ENCODE results near the gene CES1. TPM values are rescaled to one million over a fixed set of nuclear protein-coding genes. Genes with fewer than 3 reads are reported as not detected.
"Not testable (repeated sequence)": the region's sequence is repeated elsewhere in the genome, so short reads cannot be mapped to it uniquely, and the experiment has no call there.

CES1 gene
- total and polyA plus RNA-seq, 2 donors: 2.1 to 16.6 TPM

DNA sequence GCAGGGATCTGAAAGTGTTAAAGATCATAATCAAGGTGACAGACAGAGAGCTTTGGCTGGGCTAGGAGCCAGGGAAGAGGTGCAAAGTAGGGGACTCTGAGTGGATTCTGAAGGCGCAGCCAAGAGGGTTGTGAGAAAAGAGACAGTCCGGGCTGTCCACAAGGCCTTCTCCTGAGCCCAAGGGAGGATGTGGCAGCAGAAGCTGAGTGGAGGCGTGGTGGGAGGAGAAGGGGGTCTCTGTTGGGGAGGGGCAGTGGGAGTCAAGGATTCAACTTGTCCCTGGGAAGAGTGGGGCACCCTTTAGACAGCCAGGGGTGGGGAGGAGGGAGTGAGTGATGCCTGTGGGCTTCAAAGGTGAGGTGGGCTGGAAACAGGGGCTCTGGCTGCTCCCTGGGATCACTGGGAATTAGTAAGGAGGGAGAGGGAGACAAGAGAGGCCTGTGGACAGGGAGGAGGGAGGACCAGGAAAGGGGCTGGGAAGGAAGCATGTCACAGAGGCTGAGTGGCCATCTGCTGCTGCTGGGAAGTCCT, 10.6 kb downstream of the CES1 start:
- Histone ChIP-seq H3K4me1 (ENCODE audit: control insufficient read depth in 2 of 2, insufficient read depth in 2 of 2, low read length in 2 of 2) (no peaks in the 10 kb centered on the region), H3K36me3 (ENCODE audit: control insufficient read depth in 2 of 2, insufficient read depth in 2 of 2, low read length in 1 of 2) (no peaks in the 10 kb centered on the region), H3K9me3 (ENCODE audit: control insufficient read depth in 2 of 2, insufficient read depth in 1 of 2, low read length in 1 of 2) (no peaks in the 10 kb centered on the region), H3K27me3 (ENCODE audit: control insufficient read depth in 2 of 2, insufficient read depth in 1 of 2, low read length in 1 of 2) (no peaks in the 10 kb centered on the region), H3K27ac (ENCODE audit: low read depth in 1 of 2, low read length in 1 of 2) (no peak overlapping the region), H3K4me3 (ENCODE audit: low read length in 2 of 2) (no peak overlapping the region)
- WGBS: 85% methylated on average over 3 of the region's 3 CpGs
- no peak for DNase-seq (ENCODE audit: low read depth in 6 of 9, low spot score in 9 of 9)

DNA sequence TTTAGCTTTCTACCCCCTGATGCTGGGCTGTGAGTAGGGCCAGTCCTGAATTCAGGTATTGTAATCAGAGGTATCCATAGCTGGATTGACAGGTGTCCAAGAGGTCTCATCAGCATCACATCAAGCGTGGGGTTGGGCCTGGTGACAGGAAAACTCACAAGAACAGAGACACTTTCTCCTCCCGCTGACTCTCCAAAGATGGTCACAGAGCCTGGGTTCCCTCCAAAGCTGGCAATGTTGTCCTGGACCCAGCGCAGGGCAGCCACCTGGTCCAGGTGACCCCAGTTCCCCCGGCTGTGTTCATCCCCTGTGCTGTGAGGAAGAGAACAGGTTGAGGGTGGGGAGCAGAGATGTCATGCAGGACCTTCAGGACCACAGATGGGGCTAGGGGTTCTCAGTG, 11.7 kb downstream of the CES1 start:
- no peaks in the 10 kb centered on the region for H3K4me1 ChIP-seq (ENCODE audit: control insufficient read depth in 2 of 2, insufficient read depth in 2 of 2, low read length in 2 of 2)
- H3K4me3 ChIP-seq (ENCODE audit: low read length in 2 of 2): no peak overlapping the region
- H3K9me3 ChIP-seq (ENCODE audit: control insufficient read depth in 2 of 2, insufficient read depth in 1 of 2, low read length in 1 of 2): no peaks in the 10 kb centered on the region
- WGBS: 84% methylated on average over 4 of the region's 4 CpGs
- H3K27me3 ChIP-seq (ENCODE audit: control insufficient read depth in 2 of 2, insufficient read depth in 1 of 2, low read length in 1 of 2): no peaks in the 10 kb centered on the region
- no peak overlapping the region for H3K27ac ChIP-seq (ENCODE audit: low read depth in 1 of 2, low read length in 1 of 2)
- no peaks in the 10 kb centered on the region for H3K36me3 ChIP-seq (ENCODE audit: control insufficient read depth in 2 of 2, insufficient read depth in 2 of 2, low read length in 1 of 2)
- DNase-seq (ENCODE audit: low read depth in 6 of 9, low spot score in 9 of 9): no peak

DNA sequence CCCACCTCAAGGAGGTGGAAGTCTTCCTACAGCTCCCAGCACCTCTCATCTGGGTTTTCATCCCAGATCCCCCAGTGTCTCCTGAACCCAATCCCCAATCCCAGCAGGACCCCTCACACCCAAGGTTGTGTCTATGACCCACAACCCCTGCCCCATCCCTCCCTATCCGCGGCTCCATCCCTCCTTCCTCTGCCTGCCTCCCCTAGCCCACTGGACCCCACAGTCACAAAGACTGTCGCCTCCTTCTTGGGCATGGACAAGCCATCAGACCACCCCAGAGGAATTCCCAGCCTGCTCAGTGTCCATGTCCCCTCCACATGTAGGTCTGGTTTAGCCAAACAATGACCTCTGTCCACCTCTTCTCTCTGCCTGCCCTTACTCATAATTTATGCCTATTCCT, 12.3 kb downstream of the CES1 start:
- DNase-seq (ENCODE audit: low read depth in 6 of 9, low spot score in 9 of 9): no peak
- 96% methylated on average over 3 of the region's 3 CpGs for WGBS
- no peak overlapping the region for H3K4me3 ChIP-seq (ENCODE audit: low read length in 2 of 2)
- H3K4me1 ChIP-seq (ENCODE audit: control insufficient read depth in 2 of 2, insufficient read depth in 2 of 2, low read length in 2 of 2): no peaks in the 10 kb centered on the region
- no peaks in the 10 kb centered on the region for H3K27me3 ChIP-seq (ENCODE audit: control insufficient read depth in 2 of 2, insufficient read depth in 1 of 2, low read length in 1 of 2)
- H3K9me3 ChIP-seq (ENCODE audit: control insufficient read depth in 2 of 2, insufficient read depth in 1 of 2, low read length in 1 of 2): no peaks in the 10 kb centered on the region
- H3K36me3 ChIP-seq (ENCODE audit: control insufficient read depth in 2 of 2, insufficient read depth in 2 of 2, low read length in 1 of 2): no peaks in the 10 kb centered on the region
- no peak overlapping the region for H3K27ac ChIP-seq (ENCODE audit: low read depth in 1 of 2, low read length in 1 of 2)

DNA sequence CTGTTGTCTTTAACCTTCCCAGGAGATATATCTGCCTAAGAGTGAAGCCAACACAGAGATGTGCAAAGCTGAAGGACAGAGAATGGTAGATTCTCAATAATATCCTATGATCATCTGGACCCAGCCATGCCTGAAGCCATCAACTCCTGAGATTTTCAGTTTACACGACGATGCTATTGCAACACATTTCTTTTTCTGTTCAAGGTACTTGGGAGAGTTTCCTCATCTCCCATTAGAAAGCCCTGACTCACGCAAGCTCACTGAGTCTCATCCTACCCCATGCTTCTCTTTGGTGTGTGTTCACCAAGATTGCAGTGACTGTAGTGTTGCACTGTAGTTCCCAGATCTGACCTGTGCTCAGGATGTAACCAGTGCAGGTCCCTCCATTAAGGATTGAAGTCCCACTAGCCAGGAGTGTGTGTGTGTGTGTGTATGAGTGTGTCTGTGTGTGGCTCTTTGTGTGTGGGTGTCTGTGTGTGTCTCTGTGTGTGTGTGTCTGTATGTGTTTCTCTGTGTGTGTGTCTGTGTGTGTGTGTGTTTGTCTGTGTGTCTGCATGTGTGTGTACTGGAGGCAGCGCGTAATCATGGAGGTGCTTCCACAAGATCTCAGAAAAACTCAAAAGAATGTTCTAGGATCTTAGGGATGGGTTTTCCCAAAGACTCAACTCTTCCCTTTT, 15.5 kb downstream of the CES1 start:
- no peaks in the 10 kb centered on the region for H3K27me3 ChIP-seq (ENCODE audit: control insufficient read depth in 2 of 2, insufficient read depth in 1 of 2, low read length in 1 of 2)
- H3K9me3 ChIP-seq (ENCODE audit: control insufficient read depth in 2 of 2, insufficient read depth in 1 of 2, low read length in 1 of 2): no peaks in the 10 kb centered on the region
- H3K36me3 ChIP-seq (ENCODE audit: control insufficient read depth in 2 of 2, insufficient read depth in 2 of 2, low read length in 1 of 2): no peaks in the 10 kb centered on the region
- H3K4me1 ChIP-seq (ENCODE audit: control insufficient read depth in 2 of 2, insufficient read depth in 2 of 2, low read length in 2 of 2): no peaks in the 10 kb centered on the region
- H3K27ac ChIP-seq (ENCODE audit: low read depth in 1 of 2, low read length in 1 of 2): no peak overlapping the region
- no peak for DNase-seq (ENCODE audit: low read depth in 6 of 9, low spot score in 9 of 9)
- WGBS: 94% methylated on average over 5 of the region's 5 CpGs
- H3K4me3 ChIP-seq (ENCODE audit: low read length in 2 of 2): no peak overlapping the region

DNA sequence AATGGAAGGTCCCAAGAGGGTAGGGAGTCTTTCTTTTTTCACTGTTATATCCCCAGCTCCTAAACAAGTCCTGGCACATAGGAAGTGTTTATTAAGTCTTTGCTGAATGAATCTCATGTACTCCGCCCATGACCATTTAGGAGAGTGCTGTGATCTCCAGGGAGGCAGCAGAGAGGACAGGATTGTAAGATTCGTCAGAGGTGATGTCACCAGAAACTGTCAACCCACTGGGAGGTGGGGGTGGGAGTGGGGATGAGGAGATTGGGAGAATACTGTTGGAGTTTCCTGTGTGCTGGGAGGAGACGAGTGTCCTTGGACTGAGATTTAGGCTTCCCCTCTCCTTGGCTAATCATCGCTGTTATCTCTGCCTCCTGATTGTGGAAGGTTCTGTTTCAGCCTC, 16.7 kb downstream of the CES1 start:
- not testable (repeated sequence) for DNase-seq (ENCODE audit: low read depth in 6 of 9, low spot score in 9 of 9); H3K9me3 ChIP-seq (ENCODE audit: control insufficient read depth in 2 of 2, insufficient read depth in 1 of 2, low read length in 1 of 2); H3K4me3 ChIP-seq (ENCODE audit: low read length in 2 of 2); H3K4me1 ChIP-seq (ENCODE audit: control insufficient read depth in 2 of 2, insufficient read depth in 2 of 2, low read length in 2 of 2); H3K36me3 ChIP-seq (ENCODE audit: control insufficient read depth in 2 of 2, insufficient read depth in 2 of 2, low read length in 1 of 2); H3K27ac ChIP-seq (ENCODE audit: low read depth in 1 of 2, low read length in 1 of 2); H3K27me3 ChIP-seq (ENCODE audit: control insufficient read depth in 2 of 2, insufficient read depth in 1 of 2, low read length in 1 of 2)
- WGBS: 80% methylated on average over 4 of the region's 4 CpGs

DNA sequence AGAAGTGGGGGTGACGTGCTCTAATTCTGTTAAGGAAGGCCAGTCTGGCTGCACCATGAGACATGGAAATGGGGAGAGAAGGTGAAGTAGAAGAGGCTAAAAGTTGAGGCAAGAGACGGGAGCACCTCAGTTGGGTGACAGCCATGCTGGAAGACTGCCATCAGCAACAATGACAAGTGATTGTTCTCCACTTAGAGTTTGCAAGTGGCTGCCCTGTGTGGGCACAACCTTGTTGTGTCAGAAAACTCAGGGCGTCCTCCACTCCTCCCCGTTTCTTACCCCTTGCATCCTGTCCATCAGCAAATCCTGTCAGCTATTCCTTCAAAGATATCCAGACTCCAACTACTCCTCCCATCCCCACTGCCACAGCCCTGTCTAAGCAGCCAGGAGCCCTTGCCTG, 17.6 kb downstream of the CES1 start:
- WGBS: 81% methylated on average over 3 of the region's 4 CpGs
- no peak for DNase-seq (ENCODE audit: low read depth in 6 of 9, low spot score in 9 of 9)
- Histone ChIP-seq H3K9me3 (ENCODE audit: control insufficient read depth in 2 of 2, insufficient read depth in 1 of 2, low read length in 1 of 2) (no peaks in the 10 kb centered on the region), H3K4me3 (ENCODE audit: low read length in 2 of 2) (no peak overlapping the region), H3K27me3 (ENCODE audit: control insufficient read depth in 2 of 2, insufficient read depth in 1 of 2, low read length in 1 of 2) (no peaks in the 10 kb centered on the region), H3K27ac (ENCODE audit: low read depth in 1 of 2, low read length in 1 of 2) (no peak overlapping the region), H3K36me3 (ENCODE audit: control insufficient read depth in 2 of 2, insufficient read depth in 2 of 2, low read length in 1 of 2) (no peaks in the 10 kb centered on the region), H3K4me1 (ENCODE audit: control insufficient read depth in 2 of 2, insufficient read depth in 2 of 2, low read length in 2 of 2) (no peaks in the 10 kb centered on the region)

DNA sequence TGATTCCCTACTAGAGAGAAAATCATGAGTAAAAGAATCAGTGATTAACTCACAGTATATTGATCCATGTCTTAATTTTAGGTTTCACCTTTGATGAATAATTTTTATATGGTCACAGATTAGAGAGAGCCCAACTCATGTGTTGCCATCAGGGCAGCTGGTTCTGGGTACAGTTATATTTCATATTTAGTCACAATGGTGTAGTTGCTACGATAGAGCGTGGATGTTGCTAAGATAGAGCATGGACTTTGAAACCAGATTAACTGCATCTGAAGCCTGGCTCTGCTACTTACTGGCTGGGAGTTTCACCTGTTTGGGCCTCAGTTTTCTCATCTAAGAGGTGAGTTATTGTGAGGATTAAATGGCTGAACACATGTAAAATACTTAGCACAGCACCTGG, 18.7 kb downstream of the CES1 start:
- not testable (repeated sequence) for H3K27ac ChIP-seq (ENCODE audit: low read depth in 1 of 2, low read length in 1 of 2); H3K9me3 ChIP-seq (ENCODE audit: control insufficient read depth in 2 of 2, insufficient read depth in 1 of 2, low read length in 1 of 2); H3K36me3 ChIP-seq (ENCODE audit: control insufficient read depth in 2 of 2, insufficient read depth in 2 of 2, low read length in 1 of 2); DNase-seq (ENCODE audit: low read depth in 6 of 9, low spot score in 9 of 9); H3K4me1 ChIP-seq (ENCODE audit: control insufficient read depth in 2 of 2, insufficient read depth in 2 of 2, low read length in 2 of 2); H3K4me3 ChIP-seq (ENCODE audit: low read length in 2 of 2); H3K27me3 ChIP-seq (ENCODE audit: control insufficient read depth in 2 of 2, insufficient read depth in 1 of 2, low read length in 1 of 2)
- 46% methylated on average over 2 of the region's 2 CpGs for WGBS

DNA sequence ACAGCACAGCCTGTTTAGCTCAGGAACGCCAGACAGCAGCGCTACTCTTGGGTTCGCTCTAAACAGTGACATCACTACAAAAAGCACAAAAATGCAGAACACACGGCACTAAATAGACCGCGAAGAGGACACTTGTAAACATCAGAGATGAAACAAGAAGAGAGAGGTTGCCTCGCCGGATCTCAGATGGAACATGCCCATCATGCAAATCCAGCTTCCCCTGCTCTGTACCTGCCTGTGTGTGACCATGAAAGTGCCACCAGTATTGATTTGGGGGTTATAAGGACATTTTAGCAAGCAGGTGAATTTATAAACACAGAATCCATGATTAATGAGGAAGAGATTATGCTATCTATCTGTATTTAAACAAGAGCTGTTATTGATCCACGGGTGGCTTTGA, 19.2 kb downstream of the CES1 start:
- H3K27ac ChIP-seq (ENCODE audit: low read depth in 1 of 2, low read length in 1 of 2); DNase-seq (ENCODE audit: low read depth in 6 of 9, low spot score in 9 of 9); H3K36me3 ChIP-seq (ENCODE audit: control insufficient read depth in 2 of 2, insufficient read depth in 2 of 2, low read length in 1 of 2); H3K4me3 ChIP-seq (ENCODE audit: low read length in 2 of 2); H3K9me3 ChIP-seq (ENCODE audit: control insufficient read depth in 2 of 2, insufficient read depth in 1 of 2, low read length in 1 of 2); H3K4me1 ChIP-seq (ENCODE audit: control insufficient read depth in 2 of 2, insufficient read depth in 2 of 2, low read length in 2 of 2); H3K27me3 ChIP-seq (ENCODE audit: control insufficient read depth in 2 of 2, insufficient read depth in 1 of 2, low read length in 1 of 2): not testable (repeated sequence)
- WGBS: 88% methylated on average over 7 of the region's 9 CpGs

DNA sequence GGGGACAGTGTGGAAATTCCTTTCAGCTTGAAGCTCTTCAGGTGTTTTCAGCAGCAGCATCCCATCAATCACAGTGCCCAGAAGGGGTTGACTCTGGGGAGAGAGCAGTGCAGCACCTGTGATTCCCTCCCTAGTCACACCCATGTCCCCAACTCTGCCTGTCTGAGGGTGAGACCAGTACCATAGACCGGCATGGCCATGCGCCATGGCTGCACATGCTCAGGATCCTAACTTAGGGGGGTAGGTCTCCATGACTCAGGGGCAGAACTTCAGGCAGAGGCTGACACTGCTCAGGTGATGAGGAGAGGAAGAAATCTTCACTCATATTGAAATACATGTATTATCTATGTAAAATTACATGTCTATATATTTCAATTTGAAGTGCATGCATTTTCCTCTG, 19.9 kb downstream of the CES1 start:
- 49% methylated on average over 2 of the region's 2 CpGs for WGBS
- H3K27me3 ChIP-seq (ENCODE audit: control insufficient read depth in 2 of 2, insufficient read depth in 1 of 2, low read length in 1 of 2): no peaks in the 10 kb centered on the region
- H3K36me3 ChIP-seq (ENCODE audit: control insufficient read depth in 2 of 2, insufficient read depth in 2 of 2, low read length in 1 of 2): no peaks in the 10 kb centered on the region
- H3K27ac ChIP-seq (ENCODE audit: low read depth in 1 of 2, low read length in 1 of 2): no peak overlapping the region
- H3K4me1 ChIP-seq (ENCODE audit: control insufficient read depth in 2 of 2, insufficient read depth in 2 of 2, low read length in 2 of 2): no peaks in the 10 kb centered on the region
- no peak overlapping the region for H3K4me3 ChIP-seq (ENCODE audit: low read length in 2 of 2)
- no peaks in the 10 kb centered on the region for H3K9me3 ChIP-seq (ENCODE audit: control insufficient read depth in 2 of 2, insufficient read depth in 1 of 2, low read length in 1 of 2)
- no peak for DNase-seq (ENCODE audit: low read depth in 6 of 9, low spot score in 9 of 9)

Data from thymus (tissue), 11 donors.